Hepatocyte (in vitro differentiated cells): ENCODE results near the gene ADAMTSL1. TPM values are rescaled to one million over a fixed set of nuclear protein-coding genes. Genes with fewer than 3 reads are reported as not detected.
A peak's percentile ranks its signal among the peaks of the same experiment; 100 is the strongest.

Experiments
- DNase-seq: peaks from one replicate; pipeline ENCODE4 v3.0.0-alpha.2; 2016; ENCODE audit warnings: low spot score
- H2AFZ ChIP-seq: fragments of 200-600 bp; sonication (generic); 2 replicates; pipeline ENCODE4 v1.6.0; 2016; ENCODE audit warnings: antibody characterized with exemption, mild to moderate bottlenecking
- H3K27ac ChIP-seq: fragments of 200-600 bp; sonication (generic); 2 replicates; pipeline ENCODE4 v1.5.1; 2016; ENCODE audit warnings: mild to moderate bottlenecking
- H3K27me3 ChIP-seq: fragments of 200-600 bp; sonication (generic); 2 replicates; pipeline ENCODE4 v1.6.1; 2016
- H3K36me3 ChIP-seq: fragments of 200-600 bp; sonication (generic); replicated peaks from 2 replicates; pipeline ENCODE4 v1.5.1; 2016; ENCODE audit warnings: low read depth; ENCODE audit not compliant: insufficient read depth
- H3K4me1 ChIP-seq: fragments of 200-600 bp; sonication (generic); 2 replicates; pipeline ENCODE4 v1.5.1; 2016; ENCODE audit warnings: mild to moderate bottlenecking, moderate library complexity; ENCODE audit not compliant: insufficient read depth
- H3K4me2 ChIP-seq: fragments of 200-600 bp; sonication (generic); 2 replicates; pipeline ENCODE4 v1.6.0; 2016
- H3K4me3 ChIP-seq: fragments of 200-600 bp; sonication (generic); 2 replicates; pipeline ENCODE4 v1.5.1; 2016; ENCODE audit warnings: mild to moderate bottlenecking
- H3K79me2 ChIP-seq: fragments of 200-600 bp; sonication (generic); 2 replicates; pipeline ENCODE4 v1.6.0; 2017; ENCODE audit warnings: mild to moderate bottlenecking
- H3K9me2 ChIP-seq: fragments of 200-600 bp; sonication (generic); replicated peaks from 2 replicates; pipeline ENCODE4 v1.6.0; 2017; ENCODE audit warnings: mild to moderate bottlenecking; ENCODE audit not compliant: insufficient read depth
- H3K9me3 ChIP-seq: fragments of 200-600 bp; sonication (generic); 2 replicates; pipeline ENCODE4 v1.5.1; 2016; ENCODE audit warnings: low read depth, mild to moderate bottlenecking
- H4K20me1 ChIP-seq: fragments of 200-600 bp; sonication (generic); 2 replicates; pipeline ENCODE4 v1.6.0; 2016; ENCODE audit warnings: mild to moderate bottlenecking; ENCODE audit not compliant: insufficient read depth, poor library complexity, severe bottlenecking
- CTCF ChIP-seq: fragments of 200-600 bp; sonication (generic); IDR thresholded peaks from 2 replicates; pipeline ENCODE4 v1.5.1; 2016; ENCODE audit warnings: antibody characterized with exemption, mild to moderate bottlenecking; ENCODE audit not compliant: poor library complexity
- EZH2 ChIP-seq: fragments of 200-600 bp; sonication (generic); IDR thresholded peaks from 2 replicates; pipeline ENCODE4 v1.6.1; 2016; ENCODE audit warnings: antibody characterized with exemption, mild to moderate bottlenecking, borderline replicate concordance
- EZH2phosphoT487 ChIP-seq: fragments of 200-600 bp; sonication (generic); IDR thresholded peaks from one replicate; pipeline ENCODE4 v1.6.1; 2018; ENCODE audit warnings: antibody characterized with exemption, mild to moderate bottlenecking, low read depth, moderate library complexity; ENCODE audit not compliant: unreplicated experiment, severe bottlenecking
- WGBS: methylation state at CpG from one replicate; pipeline ENCODE4 v1.1.6; 2016; ENCODE audit warnings: low lambda C conversion rate; ENCODE audit errors: missing lambda C conversion rate; 5-methylcytosine and 5-hydroxymethylcytosine counted together
- polyA plus RNA-seq: library from polyadenylated mRNA; unstranded; fragments of >200 nt; fragmentation: Nextera tagmentation; extraction: Ambion mirVana; gene quantifications from 2 replicates; pipeline ENCODE4 v1.2.1, GENCODE V29; 2016
- total RNA-seq: library from RNA; depleted of rRNA; stranded (reverse); fragments of >200 nt; gene quantifications from 2 replicates; pipeline ENCODE4 v1.2.3, GENCODE V29; 2014

The ADAMTSL1 gene
- total and polyA plus RNA-seq, 2 experiments from 2014 or later, result 7.2 to 24.0 TPM

- Histone ChIP-seq H3K9me2 (no peaks in the 10 kb centered on the region), H3K4me1 (no peaks in the 10 kb centered on the region), H4K20me1 (no peaks in the 10 kb centered on the region), H2AFZ (no peak overlapping the region), H3K4me3 (no peak overlapping the region), H3K4me2 (no peak overlapping the region), H3K9me3 (no peaks in the 10 kb centered on the region), H3K79me2 (no peaks in the 10 kb centered on the region), H3K36me3 (no peaks in the 10 kb centered on the region), H3K27me3 (no peaks in the 10 kb centered on the region), H3K27ac (peak overlapping the region; percentile 31)
- 79% methylated on average over 3 of the region's 3 CpGs for WGBS
- DNase-seq, result no peak
- TF ChIP-seq EZH2, result no peak
- no peak for TF ChIP-seq EZH2phosphoT487
- TF ChIP-seq CTCF, result no peak
These were observed 351.8 kb downstream of the ADAMTSL1 start for GRCh38 chr9:18825656-18826170.

GRCh38 chr9:18826248-18826647, 352.3 kb downstream of the ADAMTSL1 start:
- no peaks in the 10 kb centered on the region for H3K27me3 ChIP-seq
- H3K27ac ChIP-seq, result peak overlapping the region; percentile 31
- H3K36me3 ChIP-seq, result no peaks in the 10 kb centered on the region
- no peaks in the 10 kb centered on the region for H4K20me1 ChIP-seq
- no peak overlapping the region for H3K4me2 ChIP-seq
- H3K4me1 ChIP-seq, result no peaks in the 10 kb centered on the region
- DNase-seq, result peak; percentile 8
- H3K4me3 ChIP-seq, result no peak overlapping the region
- WGBS, result 55% methylated on average over 6 of the region's 6 CpGs
- TF ChIP-seq EZH2phosphoT487 (no peak), CTCF (no peak), EZH2 (no peak)
- no peak overlapping the region for H2AFZ ChIP-seq
- H3K9me2 ChIP-seq, result no peaks in the 10 kb centered on the region
- H3K79me2 ChIP-seq, result no peaks in the 10 kb centered on the region
- no peaks in the 10 kb centered on the region for H3K9me3 ChIP-seq

- Histone ChIP-seq H3K27me3 (no peaks in the 10 kb centered on the region), H3K27ac (no peak overlapping the region), H2AFZ (no peak overlapping the region), H3K4me2 (no peak overlapping the region), H3K4me3 (no peak overlapping the region), H3K79me2 (no peaks in the 10 kb centered on the region), H3K9me2 (no peaks in the 10 kb centered on the region), H3K36me3 (no peaks in the 10 kb centered on the region), H3K9me3 (no peaks in the 10 kb centered on the region), H4K20me1 (no peaks in the 10 kb centered on the region), H3K4me1 (no peaks in the 10 kb centered on the region)
- TF ChIP-seq EZH2phosphoT487 (no peak), CTCF (no peak), EZH2 (no peak)
- DNase-seq, result no peak
- whole genome bisulfite sequencing, result 89% methylated on average over 3 of the region's 3 CpGs
These were observed 355.1 kb downstream of the ADAMTSL1 start for GRCh38 chr9:18829066-18829465.

GRCh38 chr9:18829873-18830272, 355.9 kb downstream of the ADAMTSL1 start:
- no peak for TF ChIP-seq EZH2
- no peak for TF ChIP-seq EZH2phosphoT487
- TF ChIP-seq CTCF, result no peak
- no peak for DNase-seq
- 85% methylated on average over 5 of the region's 5 CpGs for WGBS
- Histone ChIP-seq H3K9me3 (no peaks in the 10 kb centered on the region), H3K27ac (no peak overlapping the region), H3K27me3 (no peaks in the 10 kb centered on the region), H3K4me2 (no peak overlapping the region), H3K4me1 (no peaks in the 10 kb centered on the region), H3K36me3 (no peaks in the 10 kb centered on the region), H3K9me2 (no peaks in the 10 kb centered on the region), H4K20me1 (no peaks in the 10 kb centered on the region), H3K4me3 (no peak overlapping the region), H2AFZ (no peak overlapping the region), H3K79me2 (no peaks in the 10 kb centered on the region)
